Suprapubic skin (tissue), 4 donors: ENCODE results near the gene PRLR. TPM values are rescaled to one million over a fixed set of nuclear protein-coding genes. Genes with fewer than 3 reads are reported as not detected.
"Not testable (repeated sequence)": the region's sequence is repeated elsewhere in the genome, so short reads cannot be mapped to it uniquely, and the experiment has no call there.

ENCODE experiments used
- DNase-seq, 2 donors: peaks; one replicate each; pipeline ENCODE4 v3.0.0-alpha.2; 2019; ENCODE audit warnings: low spot score in 2 of 2
- H3K27ac ChIP-seq: fragments of 200-600 bp; sonication (generic); one replicate; pipeline ENCODE4 v1.5.1; 2019
- H3K27me3 ChIP-seq: fragments of 200-600 bp; sonication (generic); one replicate; pipeline ENCODE4 v1.5.1; 2019
- H3K36me3 ChIP-seq: fragments of 200-600 bp; sonication (generic); one replicate; pipeline ENCODE4 v1.5.1; 2019
- H3K4me1 ChIP-seq: fragments of 200-600 bp; sonication (generic); one replicate; pipeline ENCODE4 v1.5.1; 2019
- H3K4me3 ChIP-seq: fragments of 200-600 bp; sonication (generic); one replicate; pipeline ENCODE4 v1.5.1; 2019; ENCODE audit warnings: mild to moderate bottlenecking
- H3K9me3 ChIP-seq: fragments of 200-600 bp; sonication (generic); one replicate; pipeline ENCODE4 v1.5.1; 2019
- CTCF ChIP-seq, 2 donors: fragments of 200-600 bp in 1 of 2; fragments of 450-650 bp in 1 of 2; sonication (generic) in 1 of 2; IDR thresholded peaks; one replicate each; pipeline ENCODE4 v1.5.1; 2016 to 2019; ENCODE audit warnings: antibody characterized with exemption in 2 of 2, mild to moderate bottlenecking in 1 of 2, moderate library complexity in 1 of 2
- EP300 ChIP-seq: sonication (generic); formaldehyde crosslinking; IDR thresholded peaks from one replicate; pipeline ENCODE4 v1.6.1; 2017; ENCODE audit warnings: antibody characterized with exemption
- POLR2A ChIP-seq, 2 donors: fragments of 450-650 bp; IDR thresholded peaks; one replicate each; pipeline ENCODE4 v1.6.1; 2017; ENCODE audit warnings: antibody characterized with exemption in 2 of 2, mild to moderate bottlenecking in 2 of 2, moderate library complexity in 2 of 2
- POLR2AphosphoS5 ChIP-seq, 3 donors: sonication (generic); formaldehyde crosslinking; IDR thresholded peaks; one replicate each; pipeline ENCODE4 v1.6.1; 2017; ENCODE audit warnings: antibody characterized with exemption in 3 of 3
- WGBS: methylation state at CpG from one replicate; pipeline ENCODE4 v1.1.5; 2018; 5-methylcytosine and 5-hydroxymethylcytosine counted together
- total RNA-seq, 4 donors: library from RNA; depleted of rRNA; stranded (reverse); fragments of >200 nt; gene quantifications; one replicate each; pipeline ENCODE4 v1.1.0, GENCODE V29; 2016

Gene PRLR
- total RNA-seq, 4 donors from 2014 or later: 8.0 to 18.7 (median 17.6) TPM

- WGBS: 88% methylated on average over 2 of the region's 3 CpGs
- Histone ChIP-seq H3K27me3 (no peaks in the 10 kb centered on the region), H3K4me3 (no peak overlapping the region), H3K36me3 (no peaks in the 10 kb centered on the region), H3K27ac (no peak overlapping the region), H3K4me1 (peaks cover 26% of the 10 kb centered on the region), H3K9me3 (no peaks in the 10 kb centered on the region)
- DNase-seq: no peak
- TF ChIP-seq EP300 (no peak), POLR2A (IDR thresholded peaks at IDR 0.05) (no peak), POLR2AphosphoS5 (IDR thresholded peaks at IDR 0.05) (no peak), CTCF (IDR thresholded peaks at IDR 0.05) (no peak)
Observed at GRCh38 chr5:35197351-35197750, 32.9 kb downstream of the PRLR start.

- Histone ChIP-seq H3K36me3 (no peaks in the 10 kb centered on the region), H3K4me3 (no peak overlapping the region), H3K9me3 (no peaks in the 10 kb centered on the region), H3K27ac (no peak overlapping the region), H3K4me1 (peaks cover 21% of the 10 kb centered on the region), H3K27me3 (no peaks in the 10 kb centered on the region)
- TF ChIP-seq POLR2A (IDR thresholded peaks at IDR 0.05) (no peak), CTCF (IDR thresholded peaks at IDR 0.05) (no peak), POLR2AphosphoS5 (IDR thresholded peaks at IDR 0.05) (no peak), EP300 (no peak)
- WGBS: 93% methylated on average over 5 of the region's 5 CpGs
- DNase-seq: no peak
Observed at GRCh38 chr5:35195472-35195852, 34.8 kb downstream of the PRLR start.

- Histone ChIP-seq H3K36me3 (no peaks in the 10 kb centered on the region), H3K4me1 (peaks cover 21% of the 10 kb centered on the region), H3K9me3 (no peaks in the 10 kb centered on the region), H3K4me3 (no peak overlapping the region), H3K27ac (no peak overlapping the region), H3K27me3 (no peaks in the 10 kb centered on the region)
- TF ChIP-seq CTCF (IDR thresholded peaks at IDR 0.05) (no peak), POLR2AphosphoS5 (IDR thresholded peaks at IDR 0.05) (no peak), POLR2A (IDR thresholded peaks at IDR 0.05) (no peak), EP300 (no peak)
- WGBS: 80% methylated on average over 12 of the region's 12 CpGs
- no peak for DNase-seq
Observed at GRCh38 chr5:35194635-35195471, 35.4 kb downstream of the PRLR start.

- TF ChIP-seq EP300 (no peak), POLR2AphosphoS5 (IDR thresholded peaks at IDR 0.05) (no peak), CTCF (IDR thresholded peaks at IDR 0.05) (no peak), POLR2A (IDR thresholded peaks at IDR 0.05) (no peak)
- WGBS: 100% methylated on average over 1 of the region's 1 CpG
- H3K36me3 ChIP-seq: no peaks in the 10 kb centered on the region
Observed at GRCh38 chr5:35192506-35192905, 37.8 kb downstream of the PRLR start.

GRCh38 chr5:35189801-35190200, 40.5 kb downstream of the PRLR start:
- not testable (repeated sequence) for DNase-seq, H3K4me1 ChIP-seq, H3K27me3 ChIP-seq, H3K9me3 ChIP-seq, H3K36me3 ChIP-seq, H3K27ac ChIP-seq, H3K4me3 ChIP-seq
- WGBS: 89% methylated on average over 2 of the region's 2 CpGs

More at GRCh38 chr5:35192506-35192905, 37.8 kb downstream of the PRLR start:
- no peak overlapping the region for H3K27ac ChIP-seq
- no peak overlapping the region for H3K4me3 ChIP-seq
- no peak for DNase-seq
- H3K4me1 ChIP-seq: peaks cover 6% of the 10 kb centered on the region
- H3K9me3 ChIP-seq: no peaks in the 10 kb centered on the region
- H3K27me3 ChIP-seq: no peaks in the 10 kb centered on the region
